SK-N-SH treated with all-trans-retinoic acid at 6 μM for 48 hours (cell line): ENCODE measurements around the gene MCEMP1.

Source experiments
- ATAC-seq: fragments of 200-7000 bp; cut with Tn5 transposase; 3 replicates; pipeline ENCODE4 v1.9.1; 2020; ENCODE audit warnings: mild to moderate bottlenecking, moderate library complexity
- ARNTL ChIP-seq: fragments of 450-650 bp; formaldehyde crosslinking; IDR thresholded peaks from 2 replicates; pipeline ENCODE4 v1.5.0; 2020; ENCODE audit warnings: low read depth, mild to moderate bottlenecking, moderate library complexity, borderline replicate concordance
- BACH2 ChIP-seq: fragments of 250-450 bp; sonication (Bioruptor Pico); IDR thresholded peaks from 2 replicates; pipeline ENCODE4 v1.9.0; 2021; ENCODE audit warnings: mild to moderate bottlenecking, borderline replicate concordance
- CSDC2 ChIP-seq: fragments of 250-450 bp; sonication (Bioruptor Pico); IDR thresholded peaks from 2 replicates; pipeline ENCODE4 v1.5.0; 2020; ENCODE audit warnings: mild to moderate bottlenecking, moderate library complexity
- ESRRG ChIP-seq: fragments of 250-450 bp; sonication (Bioruptor Pico); IDR thresholded peaks from 2 replicates; pipeline ENCODE4 v1.6.1; 2021; ENCODE audit warnings: mild to moderate bottlenecking
- GLIS3 ChIP-seq: fragments of 250-450 bp; sonication (Bioruptor Pico); IDR thresholded peaks from 2 replicates; pipeline ENCODE4 v1.5.0; 2020; ENCODE audit warnings: mild to moderate bottlenecking, moderate library complexity
- ISL1 ChIP-seq: fragments of 250-450 bp; sonication (Bioruptor Pico); IDR thresholded peaks from 2 replicates; pipeline ENCODE4 v2.1.2; 2022; ENCODE audit warnings: mild to moderate bottlenecking, moderate library complexity
- OSR1 ChIP-seq: fragments of 250-450 bp; sonication (Bioruptor Pico); IDR thresholded peaks from 2 replicates; pipeline ENCODE4 v1.8.0; 2022; ENCODE audit warnings: moderate library complexity, mild to moderate bottlenecking, inconsistent platforms
- PPARA ChIP-seq: fragments of 250-450 bp; sonication (Bioruptor Pico); IDR thresholded peaks from 2 replicates; pipeline ENCODE4 v1.5.0; 2020; ENCODE audit warnings: mild to moderate bottlenecking, borderline replicate concordance
- RARB ChIP-seq: fragments of 250-450 bp; sonication (Bioruptor Pico); IDR thresholded peaks from 2 replicates; pipeline ENCODE4 v1.8.0; 2021; ENCODE audit warnings: mild to moderate bottlenecking, moderate library complexity
- SNAI2 ChIP-seq: fragments of 250-450 bp; sonication (Bioruptor Pico); IDR thresholded peaks from 2 replicates; pipeline ENCODE4 v1.5.0; 2020; ENCODE audit warnings: mild to moderate bottlenecking, moderate library complexity
- TCF4 ChIP-seq: fragments of 250-450 bp; sonication (Bioruptor Pico); IDR thresholded peaks from 2 replicates; pipeline ENCODE4 v1.8.0; 2021; ENCODE audit warnings: mild to moderate bottlenecking, moderate library complexity, borderline replicate concordance
- ZC3H10 ChIP-seq: fragments of 250-450 bp; sonication (Bioruptor Pico); IDR thresholded peaks from 2 replicates; pipeline ENCODE4 v1.5.1; 2021; ENCODE audit warnings: mild to moderate bottlenecking, moderate library complexity
- ZFP3 ChIP-seq: fragments of 250-450 bp; sonication (Bioruptor Pico); IDR thresholded peaks from 2 replicates; pipeline ENCODE4 v1.5.0; 2020; ENCODE audit warnings: mild to moderate bottlenecking, moderate library complexity
- ZFP30 ChIP-seq: fragments of 450-650 bp; formaldehyde crosslinking; IDR thresholded peaks from 2 replicates; pipeline ENCODE4 v1.5.0; 2022; ENCODE audit warnings: mild to moderate bottlenecking, moderate library complexity
- ZNF8 ChIP-seq: fragments of 450-650 bp; formaldehyde crosslinking; IDR thresholded peaks from 2 replicates; pipeline ENCODE4 v1.5.0; 2020; ENCODE audit warnings: mild to moderate bottlenecking, moderate library complexity
- TF ChIP-seq, protein P1 (sequence below): fragments of 250-450 bp; sonication (Bioruptor Pico); IDR thresholded peaks from 2 replicates; pipeline ENCODE4 v1.5.1; 2021; ENCODE audit warnings: mild to moderate bottlenecking, moderate library complexity
- TF ChIP-seq, protein P2 (sequence below): fragments of 250-450 bp; sonication (Bioruptor Pico); IDR thresholded peaks from 2 replicates; pipeline ENCODE4 v1.8.0; 2020; ENCODE audit warnings: mild to moderate bottlenecking, moderate library complexity, borderline replicate concordance
- TF ChIP-seq, protein P3 (sequence below): fragments of 250-450 bp; sonication (Bioruptor Pico); IDR thresholded peaks from 2 replicates; pipeline ENCODE4 v1.5.0; 2020; ENCODE audit warnings: mild to moderate bottlenecking, moderate library complexity
- TF ChIP-seq, protein P4 (sequence below): fragments of 250-450 bp; sonication (Bioruptor Pico); IDR thresholded peaks from 2 replicates; pipeline ENCODE4 v1.8.0; 2021; ENCODE audit warnings: low read depth, mild to moderate bottlenecking, moderate library complexity, borderline replicate concordance

The MCEMP1 gene

DNA sequence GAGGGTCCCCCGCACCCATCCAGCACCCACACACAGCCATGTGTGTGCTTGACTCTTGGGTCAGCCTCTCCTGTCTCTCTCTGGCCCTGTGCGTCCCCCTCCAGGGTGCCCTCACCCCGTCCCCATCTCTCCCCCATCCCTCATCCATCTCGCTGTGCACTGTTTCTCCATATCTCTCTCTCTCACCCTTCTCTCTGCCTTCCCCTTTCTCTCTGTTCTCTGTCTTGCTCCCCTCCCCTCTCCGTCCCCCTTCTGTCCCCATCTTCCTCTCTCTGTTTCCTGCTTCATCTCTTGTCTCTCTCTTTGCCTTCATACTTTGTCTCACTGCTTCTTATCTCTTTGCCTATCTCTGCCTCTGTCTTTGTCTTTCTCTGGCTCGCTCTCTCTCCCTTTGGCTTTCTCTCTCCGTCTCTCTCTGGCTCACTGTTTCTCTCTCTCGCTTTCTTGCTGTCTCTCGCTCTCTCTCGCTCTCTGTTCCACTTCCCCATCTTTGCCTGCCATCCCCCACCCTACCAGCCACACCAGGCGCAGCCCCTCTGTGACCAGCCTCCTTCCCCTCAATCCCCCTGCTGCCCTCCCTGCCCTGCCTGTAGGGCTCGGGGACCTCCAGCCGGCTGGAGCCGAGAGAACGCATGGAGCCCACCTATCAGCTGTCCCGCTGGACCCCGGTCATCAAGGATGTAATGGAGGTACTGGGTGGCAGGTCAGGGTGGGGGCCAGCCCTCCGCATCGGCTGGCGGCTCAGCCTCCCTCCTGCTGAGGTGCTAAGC, 31.0 kb upstream of the MCEMP1 start:
- ATAC-seq, result no peak
- TF ChIP-seq ZFP30, result no peak
- no peak for TF ChIP-seq TCF4 (CRISPR knock-in tag)
- TF ChIP-seq, protein P1, sequence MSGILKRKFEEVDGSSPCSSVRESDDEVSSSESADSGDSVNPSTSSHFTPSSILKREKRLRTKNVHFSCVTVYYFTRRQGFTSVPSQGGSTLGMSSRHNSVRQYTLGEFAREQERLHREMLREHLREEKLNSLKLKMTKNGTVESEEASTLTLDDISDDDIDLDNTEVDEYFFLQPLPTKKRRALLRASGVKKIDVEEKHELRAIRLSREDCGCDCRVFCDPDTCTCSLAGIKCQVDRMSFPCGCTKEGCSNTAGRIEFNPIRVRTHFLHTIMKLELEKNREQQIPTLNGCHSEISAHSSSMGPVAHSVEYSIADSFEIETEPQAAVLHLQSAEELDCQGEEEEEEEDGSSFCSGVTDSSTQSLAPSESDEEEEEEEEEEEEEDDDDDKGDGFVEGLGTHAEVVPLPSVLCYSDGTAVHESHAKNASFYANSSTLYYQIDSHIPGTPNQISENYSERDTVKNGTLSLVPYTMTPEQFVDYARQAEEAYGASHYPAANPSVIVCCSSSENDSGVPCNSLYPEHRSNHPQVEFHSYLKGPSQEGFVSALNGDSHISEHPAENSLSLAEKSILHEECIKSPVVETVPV (CRISPR knock-in tag), result no peak
- TF ChIP-seq OSR1 (CRISPR knock-in tag), result no peak
- TF ChIP-seq, protein P2, sequence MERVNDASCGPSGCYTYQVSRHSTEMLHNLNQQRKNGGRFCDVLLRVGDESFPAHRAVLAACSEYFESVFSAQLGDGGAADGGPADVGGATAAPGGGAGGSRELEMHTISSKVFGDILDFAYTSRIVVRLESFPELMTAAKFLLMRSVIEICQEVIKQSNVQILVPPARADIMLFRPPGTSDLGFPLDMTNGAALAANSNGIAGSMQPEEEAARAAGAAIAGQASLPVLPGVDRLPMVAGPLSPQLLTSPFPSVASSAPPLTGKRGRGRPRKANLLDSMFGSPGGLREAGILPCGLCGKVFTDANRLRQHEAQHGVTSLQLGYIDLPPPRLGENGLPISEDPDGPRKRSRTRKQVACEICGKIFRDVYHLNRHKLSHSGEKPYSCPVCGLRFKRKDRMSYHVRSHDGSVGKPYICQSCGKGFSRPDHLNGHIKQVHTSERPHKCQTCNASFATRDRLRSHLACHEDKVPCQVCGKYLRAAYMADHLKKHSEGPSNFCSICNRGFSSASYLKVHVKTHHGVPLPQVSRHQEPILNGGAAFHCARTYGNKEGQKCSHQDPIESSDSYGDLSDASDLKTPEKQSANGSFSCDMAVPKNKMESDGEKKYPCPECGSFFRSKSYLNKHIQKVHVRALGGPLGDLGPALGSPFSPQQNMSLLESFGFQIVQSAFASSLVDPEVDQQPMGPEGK, result no peak
- TF ChIP-seq GLIS3 (CRISPR knock-in tag), result no peak
- no peak for TF ChIP-seq ARNTL
- TF ChIP-seq PPARA (CRISPR knock-in tag), result no peak

DNA sequence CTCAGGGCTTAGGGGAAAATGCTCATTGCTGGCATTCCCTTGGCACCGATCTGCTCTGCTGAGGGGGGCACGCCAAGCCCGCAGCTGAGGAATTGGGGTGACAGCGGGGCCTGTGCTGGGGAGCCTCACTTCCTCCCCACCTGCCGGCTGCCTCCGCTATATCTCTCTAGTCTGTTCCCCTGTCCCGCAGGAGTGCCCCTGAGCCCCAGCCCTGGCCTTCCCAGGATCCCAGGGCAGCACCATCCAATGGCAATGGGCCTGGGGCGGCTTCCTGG, 30.5 kb upstream of the MCEMP1 start:
- TF ChIP-seq ZNF8 (CRISPR knock-in tag), result no peak
- no peak for ATAC-seq

DNA sequence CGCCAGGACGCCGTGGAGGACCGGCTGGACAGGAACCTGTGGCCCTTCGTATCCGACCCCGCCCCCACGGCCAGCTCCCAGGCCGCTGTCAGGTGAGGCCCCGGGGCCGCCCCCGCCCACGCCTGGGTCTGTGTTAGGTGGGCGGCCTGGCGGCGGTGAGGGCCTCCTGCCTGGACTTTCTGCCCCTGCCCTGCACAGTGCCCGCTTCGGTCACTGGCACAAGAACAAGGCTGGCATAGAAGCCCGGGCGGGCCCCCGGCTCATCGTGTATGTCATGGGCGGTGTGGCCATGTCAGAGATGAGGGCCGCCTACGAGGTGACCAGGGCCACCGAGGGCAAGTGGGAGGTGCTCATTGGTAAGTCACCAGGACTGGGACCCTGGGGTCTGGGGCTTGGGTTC, 29.7 kb upstream of the MCEMP1 start:
- TF ChIP-seq PPARA (CRISPR knock-in tag) (no peak), CSDC2 (no peak), BACH2 (CRISPR knock-in tag) (no peak), ZFP3 (CRISPR knock-in tag) (no peak), ZC3H10 (CRISPR knock-in tag) (no peak), TCF4 (CRISPR knock-in tag) (no peak), ESRRG (CRISPR knock-in tag) (no peak), ISL1 (CRISPR knock-in tag) (no peak), ARNTL (no peak), ZNF8 (CRISPR knock-in tag) (no peak), GLIS3 (CRISPR knock-in tag) (no peak)
- TF ChIP-seq, protein P2, result no peak
- TF ChIP-seq, protein P3, sequence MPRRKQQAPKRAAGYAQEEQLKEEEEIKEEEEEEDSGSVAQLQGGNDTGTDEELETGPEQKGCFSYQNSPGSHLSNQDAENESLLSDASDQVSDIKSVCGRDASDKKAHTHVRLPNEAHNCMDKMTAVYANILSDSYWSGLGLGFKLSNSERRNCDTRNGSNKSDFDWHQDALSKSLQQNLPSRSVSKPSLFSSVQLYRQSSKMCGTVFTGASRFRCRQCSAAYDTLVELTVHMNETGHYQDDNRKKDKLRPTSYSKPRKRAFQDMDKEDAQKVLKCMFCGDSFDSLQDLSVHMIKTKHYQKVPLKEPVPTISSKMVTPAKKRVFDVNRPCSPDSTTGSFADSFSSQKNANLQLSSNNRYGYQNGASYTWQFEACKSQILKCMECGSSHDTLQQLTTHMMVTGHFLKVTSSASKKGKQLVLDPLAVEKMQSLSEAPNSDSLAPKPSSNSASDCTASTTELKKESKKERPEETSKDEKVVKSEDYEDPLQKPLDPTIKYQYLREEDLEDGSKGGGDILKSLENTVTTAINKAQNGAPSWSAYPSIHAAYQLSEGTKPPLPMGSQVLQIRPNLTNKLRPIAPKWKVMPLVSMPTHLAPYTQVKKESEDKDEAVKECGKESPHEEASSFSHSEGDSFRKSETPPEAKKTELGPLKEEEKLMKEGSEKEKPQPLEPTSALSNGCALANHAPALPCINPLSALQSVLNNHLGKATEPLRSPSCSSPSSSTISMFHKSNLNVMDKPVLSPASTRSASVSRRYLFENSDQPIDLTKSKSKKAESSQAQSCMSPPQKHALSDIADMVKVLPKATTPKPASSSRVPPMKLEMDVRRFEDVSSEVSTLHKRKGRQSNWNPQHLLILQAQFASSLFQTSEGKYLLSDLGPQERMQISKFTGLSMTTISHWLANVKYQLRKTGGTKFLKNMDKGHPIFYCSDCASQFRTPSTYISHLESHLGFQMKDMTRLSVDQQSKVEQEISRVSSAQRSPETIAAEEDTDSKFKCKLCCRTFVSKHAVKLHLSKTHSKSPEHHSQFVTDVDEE (CRISPR knock-in tag), result no peak
- TF ChIP-seq, protein P4, sequence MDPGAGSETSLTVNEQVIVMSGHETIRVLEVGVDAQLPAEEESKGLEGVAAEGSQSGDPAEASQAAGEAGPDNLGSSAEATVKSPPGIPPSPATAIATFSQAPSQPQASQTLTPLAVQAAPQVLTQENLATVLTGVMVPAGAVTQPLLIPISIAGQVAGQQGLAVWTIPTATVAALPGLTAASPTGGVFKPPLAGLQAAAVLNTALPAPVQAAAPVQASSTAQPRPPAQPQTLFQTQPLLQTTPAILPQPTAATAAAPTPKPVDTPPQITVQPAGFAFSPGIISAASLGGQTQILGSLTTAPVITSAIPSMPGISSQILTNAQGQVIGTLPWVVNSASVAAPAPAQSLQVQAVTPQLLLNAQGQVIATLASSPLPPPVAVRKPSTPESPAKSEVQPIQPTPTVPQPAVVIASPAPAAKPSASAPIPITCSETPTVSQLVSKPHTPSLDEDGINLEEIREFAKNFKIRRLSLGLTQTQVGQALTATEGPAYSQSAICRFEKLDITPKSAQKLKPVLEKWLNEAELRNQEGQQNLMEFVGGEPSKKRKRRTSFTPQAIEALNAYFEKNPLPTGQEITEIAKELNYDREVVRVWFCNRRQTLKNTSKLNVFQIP (CRISPR knock-in tag), result no peak

DNA sequence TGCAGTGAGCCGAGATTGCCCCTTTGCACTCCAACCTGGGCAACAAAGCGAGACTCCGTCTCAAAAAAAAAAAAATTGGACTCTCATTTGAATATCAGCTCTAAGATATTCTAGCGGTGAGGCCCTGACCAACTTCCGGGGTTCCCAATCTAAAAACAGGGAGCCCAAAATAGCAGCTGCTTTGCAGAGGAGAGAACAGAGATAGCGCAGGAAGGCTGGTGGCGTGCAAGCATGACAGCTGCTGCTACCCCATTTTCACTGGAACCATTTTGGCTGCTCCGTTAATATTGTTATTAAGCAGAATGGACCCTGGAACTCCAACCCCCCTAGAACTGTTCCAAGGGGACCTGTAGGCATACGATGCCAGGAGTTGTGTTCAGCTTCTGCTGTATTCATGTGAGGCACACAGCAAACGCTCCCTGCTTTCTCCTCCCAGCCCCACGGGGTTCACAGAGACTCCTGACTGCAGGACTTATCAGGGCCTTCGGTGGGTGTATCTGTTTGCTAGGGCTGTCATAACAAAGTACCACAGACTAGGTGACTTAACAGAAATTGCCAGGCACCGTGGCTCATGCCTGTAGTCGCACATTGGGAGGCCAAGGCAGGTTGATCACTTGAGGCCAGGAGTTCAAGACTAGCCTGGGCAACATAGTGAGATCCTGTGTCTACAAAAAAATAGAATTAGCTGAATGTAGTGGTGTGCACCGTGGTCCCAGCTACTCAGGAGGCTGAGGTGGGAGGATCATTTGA, 28.4 kb upstream of the MCEMP1 start:
- no peak for ATAC-seq
- TF ChIP-seq BACH2 (CRISPR knock-in tag), result no peak
- TF ChIP-seq, protein P2, result no peak
- TF ChIP-seq RARB (CRISPR knock-in tag), result no peak
- no peak for TF ChIP-seq PPARA (CRISPR knock-in tag)
- TF ChIP-seq ZFP3 (CRISPR knock-in tag), result no peak
- TF ChIP-seq ISL1 (CRISPR knock-in tag), result no peak
- TF ChIP-seq SNAI2 (CRISPR knock-in tag), result no peak
- TF ChIP-seq ZC3H10 (CRISPR knock-in tag), result no peak
- TF ChIP-seq, protein P3 (CRISPR knock-in tag), result no peak

More for the DNA sequence above, 29.7 kb upstream of the MCEMP1 start:
- no peak for ATAC-seq
